Activated T-cell treated with anti-CD3 and anti-CD28 coated beads for 4 hours (primary cell): ENCODE measurements around the gene TBX18.

ENCODE experiments used
- DNase-seq: peaks from one replicate; pipeline ENCODE4 v3.0.0-alpha.2; 2020

The TBX18 gene

GRCh38 chr6:84772428-84773132, 8.2 kb upstream of the TBX18 start:
- DNase-seq, result no peak

DNA sequence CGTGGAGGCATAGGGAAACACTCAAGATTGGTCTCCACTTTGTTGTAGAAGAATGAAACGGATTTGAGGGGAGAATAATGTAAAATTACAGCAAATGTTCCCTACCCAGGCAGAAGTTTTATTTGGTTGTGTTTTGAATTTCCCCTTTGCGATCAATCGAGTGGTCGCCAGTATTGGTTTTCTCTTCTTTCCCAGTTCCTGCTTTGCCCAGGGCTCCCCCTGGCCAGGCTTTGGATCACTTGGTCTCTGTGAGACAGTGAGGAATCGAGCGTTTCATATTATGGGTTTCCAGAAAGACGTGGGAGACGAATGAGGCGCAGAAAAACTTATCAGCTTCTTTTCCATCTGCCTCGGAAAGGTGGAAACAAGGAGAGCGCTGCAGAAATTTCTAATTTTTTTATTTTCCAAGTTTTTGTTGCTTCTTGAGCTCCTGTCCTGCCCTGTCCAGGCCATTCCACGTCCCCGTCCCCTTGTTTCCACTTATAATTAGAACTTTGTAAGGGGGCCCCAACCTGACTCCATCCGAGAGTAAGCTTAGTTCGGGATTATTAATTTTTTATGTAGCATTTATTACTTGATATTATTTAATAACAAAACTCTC, 7.5 kb upstream of the TBX18 start:
- DNase-seq, result no peak

GRCh38 chr6:84771125-84771755, 6.8 kb upstream of the TBX18 start:
- no peak for DNase-seq

DNA sequence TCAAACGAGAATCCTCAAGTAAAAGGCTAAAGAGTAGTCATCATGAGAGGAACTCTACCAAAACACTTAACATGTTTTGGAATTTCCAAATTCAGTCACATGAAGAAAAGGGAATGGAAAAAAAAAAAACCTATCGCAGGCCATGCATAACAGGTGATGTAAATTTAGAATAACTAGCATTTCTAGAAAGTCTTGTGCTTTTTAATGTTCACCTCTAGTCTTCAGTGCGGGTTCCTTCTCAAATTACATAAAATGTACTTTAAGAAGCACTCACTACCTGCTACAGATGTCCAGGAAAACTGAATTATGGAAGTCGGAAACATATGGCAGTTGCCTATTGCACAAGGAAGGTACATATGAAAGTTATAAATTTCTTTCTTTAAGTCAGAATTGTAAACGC, 6.1 kb upstream of the TBX18 start:
- DNase-seq, result no peak

DNA sequence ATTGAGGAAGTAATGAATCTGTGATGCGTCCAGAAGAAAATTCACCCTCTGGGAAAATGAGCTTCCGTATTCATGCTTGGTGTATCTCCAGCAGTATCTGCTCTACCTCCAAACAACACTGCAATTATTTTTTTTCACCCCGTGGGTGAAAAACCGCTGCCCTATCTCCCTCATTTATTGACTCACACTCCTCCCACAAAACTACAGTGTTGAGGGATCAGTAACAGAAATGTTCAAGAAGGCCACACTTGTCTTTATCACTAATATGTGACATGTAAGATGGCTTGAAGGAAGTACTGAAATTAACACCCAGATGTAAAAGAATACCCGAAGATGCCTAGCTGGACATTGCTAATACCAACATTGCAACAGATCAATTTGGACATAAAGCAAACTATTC, 4.9 kb upstream of the TBX18 start:
- no peak for DNase-seq

GRCh38 chr6:84768442-84769174, 4.2 kb upstream of the TBX18 start:
- no peak for DNase-seq

DNA sequence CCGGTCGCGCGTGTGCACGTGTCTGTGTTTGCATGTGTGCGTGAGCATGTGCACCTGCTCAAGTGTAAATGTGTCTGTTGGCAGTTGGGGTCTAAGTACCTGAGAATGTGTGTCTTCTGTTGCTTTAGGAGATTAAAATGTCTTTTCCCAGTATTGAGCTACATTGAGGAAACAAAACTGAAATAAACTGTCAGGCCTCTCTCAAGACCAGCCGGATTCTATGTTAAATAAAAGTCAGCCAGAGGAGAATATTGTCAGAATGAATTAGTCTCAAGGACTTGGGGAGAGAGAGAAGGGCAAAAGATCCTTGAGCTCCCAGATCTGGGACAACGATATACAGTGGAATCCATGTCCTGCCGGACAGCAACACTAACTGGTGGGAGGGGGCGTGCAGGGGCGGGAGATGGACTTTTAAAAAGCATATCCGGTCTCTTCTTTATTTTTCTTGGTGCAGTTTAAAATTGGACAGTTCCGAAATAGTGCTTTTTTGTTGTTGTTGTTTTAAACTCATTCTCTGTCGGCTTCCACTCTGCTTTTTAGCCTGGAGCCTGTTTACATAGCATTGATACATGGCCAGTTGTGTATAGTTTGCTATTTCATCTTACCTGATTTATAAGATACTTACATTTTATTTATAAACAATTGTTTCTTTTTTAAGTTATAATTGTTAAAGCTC, 3.3 kb upstream of the TBX18 start:
- no peak for DNase-seq

- no peak for DNase-seq
These were observed 2.6 kb upstream of the TBX18 start for GRCh38 chr6:84766799-84767525.

DNA sequence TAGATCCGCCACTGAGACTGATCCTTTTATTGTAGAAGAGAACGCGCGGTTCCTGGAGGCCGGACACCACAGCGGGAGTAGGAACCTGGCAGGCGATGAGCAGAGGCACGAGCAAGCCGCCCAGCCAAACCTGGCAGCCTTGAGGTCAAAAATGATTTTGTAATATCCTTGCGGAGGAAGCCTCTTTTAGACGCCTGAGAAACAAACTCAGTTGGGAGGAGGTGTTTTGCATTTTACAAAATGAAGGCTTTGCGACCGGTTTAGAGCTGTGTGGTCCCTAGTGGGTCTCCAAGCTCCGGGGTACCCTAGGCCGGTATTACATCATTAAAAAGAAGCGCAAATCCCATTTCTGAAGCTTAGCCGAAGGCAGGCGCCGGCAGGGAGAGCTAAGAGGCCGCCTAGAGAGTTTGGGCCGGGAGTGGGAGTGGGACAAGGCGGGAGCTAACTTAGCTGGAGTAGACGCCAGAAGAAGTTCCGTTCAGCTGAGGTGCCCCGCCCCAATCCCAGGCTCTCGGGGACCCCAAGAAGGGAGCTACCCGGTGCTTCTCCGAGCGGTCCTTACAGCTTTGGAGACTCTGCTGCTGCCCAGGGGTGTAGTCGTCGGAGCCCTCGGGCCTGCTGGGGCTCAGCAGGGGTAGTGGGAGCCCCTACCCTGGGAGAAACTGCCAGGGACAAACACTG, 1.9 kb upstream of the TBX18 start:
- DNase-seq, result no peak

DNA sequence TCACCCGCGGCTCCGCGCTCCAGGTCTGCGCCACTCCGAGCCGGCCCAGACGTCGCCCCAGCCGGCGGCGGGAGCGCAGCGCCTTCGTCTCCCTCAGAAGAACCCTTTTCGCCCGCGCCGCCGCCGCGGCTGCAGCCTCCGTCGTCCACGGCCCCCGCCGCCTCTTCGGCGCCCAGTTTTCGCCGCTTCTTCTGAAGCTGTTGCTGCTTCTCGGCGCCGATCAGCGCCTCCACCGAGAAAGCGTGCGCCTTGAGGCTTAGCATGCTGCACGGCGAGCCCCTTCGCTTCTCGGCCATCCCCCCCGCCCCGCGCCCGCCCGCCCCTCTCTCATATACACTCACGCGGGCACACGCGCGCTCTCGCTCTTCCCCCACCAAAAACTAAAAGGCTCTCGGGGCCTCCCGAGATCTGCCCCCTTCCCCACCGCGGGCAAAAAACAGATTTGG, 489 bp downstream of the TBX18 start:
- DNase-seq, result no peak

GRCh38 chr6:84763003-84763885, 1.2 kb downstream of the TBX18 start:
- no peak for DNase-seq

- DNase-seq, result no peak
These were observed 2.0 kb downstream of the TBX18 start for GRCh38 chr6:84762220-84763002.

DNA sequence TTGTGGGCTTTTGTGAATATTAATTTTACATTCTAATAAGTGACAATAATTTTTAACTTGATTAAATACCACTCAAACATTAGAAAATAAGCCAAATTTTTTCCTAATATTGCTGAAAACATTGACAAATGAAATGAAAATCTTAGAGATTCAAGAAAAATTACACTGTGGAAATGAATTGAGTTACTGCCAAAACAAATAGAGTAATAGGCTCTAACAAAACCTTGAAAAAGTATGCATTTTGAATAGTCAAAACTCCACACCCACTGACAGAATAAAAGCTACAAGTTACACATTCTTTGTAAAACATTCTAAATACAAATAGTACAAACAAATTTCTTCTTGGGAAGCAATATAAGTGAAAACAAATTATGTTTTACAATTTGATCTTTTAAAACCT, 5.9 kb downstream of the TBX18 start:
- no peak for DNase-seq

- DNase-seq, result no peak
These were observed 7.5 kb downstream of the TBX18 start for GRCh38 chr6:84756877-84757276.

GRCh38 chr6:84756466-84756865, 7.9 kb downstream of the TBX18 start:
- no peak for DNase-seq

GRCh38 chr6:84753173-84753572, 11.2 kb downstream of the TBX18 start:
- no peak for DNase-seq

DNA sequence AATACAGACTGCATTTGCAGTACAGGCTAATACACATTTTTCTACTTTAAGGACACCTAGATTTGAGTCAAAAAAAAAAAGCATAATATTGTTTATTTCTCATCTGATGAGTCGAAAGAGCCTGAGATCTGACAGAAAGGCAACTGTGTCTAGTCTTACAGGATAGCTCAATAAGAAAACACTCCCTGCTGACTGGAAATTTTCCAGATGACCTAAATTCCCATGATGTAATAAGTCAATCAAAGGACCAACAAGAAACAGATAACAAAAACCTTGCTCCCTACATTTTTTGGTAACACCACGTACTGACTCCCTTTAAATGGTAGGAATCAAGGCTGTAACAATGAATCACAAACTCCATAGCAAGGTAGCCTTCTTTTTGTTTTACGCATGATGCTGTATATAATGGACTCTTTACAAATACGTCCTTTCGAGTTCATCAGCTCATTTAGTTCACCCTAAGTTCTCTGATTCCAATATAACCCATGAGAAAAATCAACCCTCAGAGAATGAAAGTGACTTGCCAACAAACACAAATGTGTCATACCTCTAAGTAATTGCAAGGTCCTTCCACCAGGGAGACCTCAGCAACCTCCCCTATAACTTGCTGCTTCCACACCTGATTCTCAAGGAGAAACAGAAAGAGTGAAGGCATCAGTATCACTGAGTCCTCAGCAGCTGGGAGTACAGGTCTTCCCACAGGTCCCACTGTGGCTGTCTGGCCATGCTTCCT, 12.1 kb downstream of the TBX18 start:
- no peak for DNase-seq

DNA sequence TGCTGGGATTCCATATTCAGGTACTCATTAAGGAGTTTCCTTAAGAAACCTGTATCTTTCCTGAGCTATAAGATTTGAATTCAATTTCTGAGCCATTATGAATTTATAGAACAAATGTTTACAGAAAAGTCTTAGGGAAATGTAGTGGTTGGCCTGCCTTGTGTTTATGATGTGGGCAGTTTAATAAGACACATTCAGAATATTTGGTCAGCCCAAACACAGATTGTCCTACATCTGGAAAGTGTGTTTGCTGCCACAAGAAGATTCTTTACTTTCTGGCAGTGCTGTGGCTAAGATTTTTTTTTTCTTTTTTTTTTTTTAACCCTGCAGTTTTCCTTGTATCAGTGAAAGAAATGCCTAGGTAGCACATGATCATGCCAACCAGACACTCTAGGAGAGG, 15.2 kb downstream of the TBX18 start:
- no peak for DNase-seq

DNA sequence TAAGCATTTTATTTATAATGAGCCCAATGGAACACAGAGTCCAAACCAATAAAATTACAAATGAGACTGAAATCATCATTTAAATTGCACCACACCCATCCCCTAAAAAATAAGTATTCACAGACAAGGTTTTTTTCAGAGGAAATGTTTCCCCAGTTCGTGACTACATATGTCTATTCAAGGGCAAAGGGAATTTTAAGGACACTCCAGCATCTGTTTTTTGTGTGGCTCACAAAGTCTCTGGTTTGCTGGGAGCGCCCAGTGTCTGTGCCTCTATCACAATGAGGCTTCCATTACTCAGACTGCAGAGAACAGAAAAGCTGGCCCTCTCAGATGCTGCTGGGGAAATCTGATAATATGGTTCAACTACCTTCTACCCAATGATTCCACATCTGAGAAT, 16.0 kb downstream of the TBX18 start:
- DNase-seq, result no peak
